Right lobe of liver (tissue), 6 donors: ENCODE data around the gene IL20RA. TPM values are rescaled to one million over a fixed set of nuclear protein-coding genes. Genes with fewer than 3 reads are reported as not detected.

Experiments used
- ATAC-seq, 4 donors: fragments of 200-7000 bp; cut with Tn5 transposase; one replicate each; pipeline ENCODE4 v1.9.1; 2020; ENCODE audit warnings: mild to moderate bottlenecking in 4 of 4, moderate library complexity in 4 of 4
- DNase-seq, 3 donors: peaks; one replicate each; pipeline ENCODE4 v3.0.0-alpha.2; 2020
- H3K27ac ChIP-seq, 3 donors: fragments of 200-600 bp; one replicate each; pipeline ENCODE4 v1.8.0; 2022
- H3K27me3 ChIP-seq, 2 donors: fragments of 200-600 bp; one replicate each; pipeline ENCODE4 v1.8.0; 2022
- H3K36me3 ChIP-seq, 4 donors: fragments of 200-600 bp; sonication (generic) in 1 of 4; one replicate each; pipeline versions ENCODE4 v1.5.1 to v1.8.0; 2017 to 2022; ENCODE audit warnings: control low read depth in 1 of 4
- H3K4me1 ChIP-seq, 4 donors: fragments of 200-600 bp; sonication (generic) in 1 of 4; one replicate each; pipeline versions ENCODE4 v1.5.1 to v1.8.0; 2017 to 2022; ENCODE audit warnings: control low read depth in 1 of 4
- H3K4me3 ChIP-seq, 3 donors: fragments of 200-600 bp; one replicate each; pipeline ENCODE4 v1.8.0; 2022
- H3K9me3 ChIP-seq, 4 donors: fragments of 200-600 bp; sonication (generic) in 1 of 4; one replicate each; pipeline versions ENCODE4 v1.5.1 to v1.8.0; 2017 to 2022; ENCODE audit warnings: control low read depth in 1 of 4
- POLR2A ChIP-seq: fragments of 450-650 bp; IDR thresholded peaks from one replicate; pipeline ENCODE4 v1.6.1; 2017; ENCODE audit warnings: antibody characterized with exemption, mild to moderate bottlenecking
- WGBS: methylation state at CpG from one replicate; pipeline ENCODE4 v1.1.6; 2018; ENCODE audit warnings: low coverage, low lambda C conversion rate; ENCODE audit not compliant: insufficient coverage; ENCODE audit errors: missing lambda C conversion rate; 5-methylcytosine and 5-hydroxymethylcytosine counted together
- intact Hi-C, 2 donors: fragments of 100-400 bp; cut with DNase I; formaldehyde crosslinking; loops; one replicate each; pipeline versions ENCODE4 v1.11.2 to v1.14.1; 2022
- total RNA-seq, 6 experiments: library from RNA; depleted of rRNA in 2 of 6; stranded (reverse); fragments of >200 nt in 2 of 6; fragmentation: NEBNext Ultra II Directional in 3 of 6; extraction: Animal tissue kit (Norgen Biotek cat#: 25700) in 3 of 6; gene quantifications; one replicate each; pipeline versions ENCODE4 v1.1.0 to v1.2.4, GENCODE V29; 2016 to 2023
- TF ChIP-seq, protein P1 (sequence below), 4 donors: fragments of 200-600 bp in 3 of 4; fragments of 450-650 bp in 1 of 4; IDR thresholded peaks; one replicate each; pipeline versions ENCODE4 v1.5.1 to v1.8.0; 2016 to 2022; ENCODE audit warnings: antibody characterized with exemption in 4 of 4, mild to moderate bottlenecking in 2 of 4
- donor health status: DM: no; HTN: yes; CAD: no.
- donor health status: DM: no; HTN: no; CAD: no.
- donor health status: DM: no; HTN: no; CAD: no.
- donor health status: DM: no; HTN: yes; CAD: no.
- donor health status: DM: no; HTN: yes; CAD: no.

The IL20RA gene
- total RNA-seq, 6 experiments from 2014 or later = 0.06 to 0.70 (median 0.12) TPM

GRCh38 chr6:137024237-137024990, 20.4 kb downstream of the IL20RA start:
- Histone ChIP-seq H3K4me1 (no peaks in the 10 kb centered on the region), H3K9me3 (no peaks in the 10 kb centered on the region), H3K27ac (no peak overlapping the region), H3K4me3 (no peak overlapping the region), H3K27me3 (peaks cover 0 to 38% of the 10 kb centered on the region in 2 donors), H3K36me3 (no peaks in the 10 kb centered on the region)
- intact Hi-C loops = no loop called here
- ATAC-seq (peak; percentile 68 to 91 (median 80)), DNase-seq (no peak)
- TF ChIP-seq, protein P1, sequence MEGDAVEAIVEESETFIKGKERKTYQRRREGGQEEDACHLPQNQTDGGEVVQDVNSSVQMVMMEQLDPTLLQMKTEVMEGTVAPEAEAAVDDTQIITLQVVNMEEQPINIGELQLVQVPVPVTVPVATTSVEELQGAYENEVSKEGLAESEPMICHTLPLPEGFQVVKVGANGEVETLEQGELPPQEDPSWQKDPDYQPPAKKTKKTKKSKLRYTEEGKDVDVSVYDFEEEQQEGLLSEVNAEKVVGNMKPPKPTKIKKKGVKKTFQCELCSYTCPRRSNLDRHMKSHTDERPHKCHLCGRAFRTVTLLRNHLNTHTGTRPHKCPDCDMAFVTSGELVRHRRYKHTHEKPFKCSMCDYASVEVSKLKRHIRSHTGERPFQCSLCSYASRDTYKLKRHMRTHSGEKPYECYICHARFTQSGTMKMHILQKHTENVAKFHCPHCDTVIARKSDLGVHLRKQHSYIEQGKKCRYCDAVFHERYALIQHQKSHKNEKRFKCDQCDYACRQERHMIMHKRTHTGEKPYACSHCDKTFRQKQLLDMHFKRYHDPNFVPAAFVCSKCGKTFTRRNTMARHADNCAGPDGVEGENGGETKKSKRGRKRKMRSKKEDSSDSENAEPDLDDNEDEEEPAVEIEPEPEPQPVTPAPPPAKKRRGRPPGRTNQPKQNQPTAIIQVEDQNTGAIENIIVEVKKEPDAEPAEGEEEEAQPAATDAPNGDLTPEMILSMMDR (IDR thresholded peaks at IDR 0.05) = no peak
- TF ChIP-seq POLR2A = no peak
- WGBS = 40% methylated on average over 3 of the region's 3 CpGs

GRCh38 chr6:137020776-137021175, 24.0 kb downstream of the IL20RA start:
- intact Hi-C loops = no loop called here
- DNase-seq = no peak
- Histone ChIP-seq H3K27ac (no peak overlapping the region), H3K9me3 (no peaks in the 10 kb centered on the region), H3K4me1 (no peaks in the 10 kb centered on the region), H3K27me3 (peaks cover 0 to 26% of the 10 kb centered on the region in 2 donors), H3K4me3 (no peak overlapping the region), H3K36me3 (no peaks in the 10 kb centered on the region)
- TF ChIP-seq, protein P1 (IDR thresholded peaks at IDR 0.05) = no peak
- TF ChIP-seq POLR2A = no peak
- ATAC-seq = no peak
- WGBS = 67% methylated on average over 4 of the region's 4 CpGs

DNA sequence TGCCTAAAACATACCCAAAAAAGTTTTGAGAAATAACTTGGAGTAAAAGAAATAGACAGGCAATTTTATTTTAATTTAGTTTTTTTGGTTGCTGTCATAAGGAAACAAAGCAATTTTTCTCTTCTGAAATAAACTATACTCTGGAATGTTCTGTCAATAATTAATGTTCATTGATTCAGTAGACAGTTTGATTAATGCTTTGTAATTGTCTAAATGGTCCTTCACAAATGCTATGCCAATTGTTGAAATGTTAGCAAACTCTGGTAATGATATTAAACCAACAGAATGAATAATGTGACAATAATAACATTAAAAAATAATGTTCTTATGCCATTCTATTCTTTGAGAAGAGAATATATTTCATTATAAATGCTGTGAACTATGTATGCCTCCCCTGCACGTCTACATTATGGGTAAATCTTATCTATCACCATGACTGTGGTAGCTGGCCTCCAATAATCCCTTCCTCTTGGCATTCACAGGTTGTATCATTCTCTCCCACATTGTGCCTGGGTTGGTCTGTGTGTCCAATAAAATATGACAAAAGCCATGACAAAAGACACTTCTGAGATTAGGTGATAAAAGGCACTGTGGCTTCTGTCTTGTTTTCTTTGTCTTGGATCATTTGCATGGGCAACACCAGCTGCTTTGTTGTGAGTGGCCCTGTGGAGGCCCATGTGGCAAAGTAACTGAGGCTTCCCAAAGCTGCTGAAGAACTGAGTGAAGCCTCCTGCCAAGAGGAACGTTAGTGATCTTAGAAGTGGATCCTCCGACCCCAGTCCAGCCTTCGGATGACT, 25.1 kb downstream of the IL20RA start:
- WGBS = 50% methylated on average over 4 of the region's 4 CpGs
- no peak overlapping the region for H3K4me3 ChIP-seq
- TF ChIP-seq POLR2A = no peak
- TF ChIP-seq, protein P1 (IDR thresholded peaks at IDR 0.05) = no peak

DNA sequence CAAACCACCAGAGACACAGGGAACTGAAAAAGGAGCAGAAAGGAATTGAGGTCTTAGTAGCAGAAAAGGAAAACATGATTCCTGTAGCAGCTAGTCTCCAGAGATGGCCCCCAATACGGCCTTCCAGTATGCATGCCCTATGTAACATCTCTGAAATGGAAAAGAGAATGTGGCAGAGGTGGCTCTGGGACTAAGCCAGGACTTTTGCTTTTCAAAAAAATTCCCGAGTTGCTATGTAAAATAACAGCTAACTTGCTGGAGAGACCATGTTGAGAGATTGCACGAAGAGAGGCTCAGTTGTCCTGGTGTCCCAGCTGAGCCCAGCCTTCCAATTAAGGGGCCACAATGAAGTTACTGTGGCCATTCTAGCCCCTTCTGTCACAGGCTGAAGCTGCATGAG, 27.7 kb downstream of the IL20RA start:
- TF ChIP-seq, protein P1 (IDR thresholded peaks at IDR 0.05) = no peak
- no peak for TF ChIP-seq POLR2A
- intact Hi-C loops = no loop called here
- H3K27me3 ChIP-seq = peaks cover 0 to 39% of the 10 kb centered on the region in 2 donors
- H3K27ac ChIP-seq = no peak overlapping the region
- DNase-seq = no peak
- no peak overlapping the region for H3K4me3 ChIP-seq
- 30% methylated on average over 3 of the region's 3 CpGs for WGBS
- ATAC-seq = no peak
- H3K9me3 ChIP-seq = no peaks in the 10 kb centered on the region
- no peaks in the 10 kb centered on the region for H3K36me3 ChIP-seq
- H3K4me1 ChIP-seq = no peaks in the 10 kb centered on the region

More for the DNA sequence above, 25.1 kb downstream of the IL20RA start:
- peaks cover 0 to 33% of the 10 kb centered on the region in 2 donors for H3K27me3 ChIP-seq
- no peak overlapping the region for H3K27ac ChIP-seq
- intact Hi-C loops = no loop called here
- H3K36me3 ChIP-seq = no peaks in the 10 kb centered on the region
- H3K9me3 ChIP-seq = no peaks in the 10 kb centered on the region
- DNase-seq (no peak), ATAC-seq (no peak)
- no peaks in the 10 kb centered on the region for H3K4me1 ChIP-seq
